DMS 273 (cell line): ENCODE data around the gene C1orf198.
A peak's percentile ranks its signal among the peaks of the same experiment; 100 is the strongest.

Experiments used
- DNase-seq: peaks from one replicate; lab custom pipeline; 2025; ENCODE audit not compliant: unreplicated experiment; lab: John Stamatoyannopoulos, UW

C1orf198 gene

GRCh38 chr1:230867903-230868735, at the start of gene C1orf198:
Gene C1orf198 (minus strand): TSS chr1:230868521. CDS start chr1:230868512, 9 bp downstream.
- peak; percentile 75 for DNase-seq

GRCh38 chr1:230917284-230918135, 49.2 kb upstream of the C1orf198 start:
- peak; percentile 79 for DNase-seq

GRCh38 chr1:230916587-230917283, 48.4 kb upstream of the C1orf198 start:
- no peak for DNase-seq

- DNase-seq: no peak
Measured at GRCh38 chr1:230915078-230915477, 46.8 kb upstream of the C1orf198 start.

- DNase-seq: no peak
Measured at GRCh38 chr1:230913496-230913895, 45.2 kb upstream of the C1orf198 start.

GRCh38 chr1:230910755-230911117, 42.4 kb upstream of the C1orf198 start:
- DNase-seq: no peak

GRCh38 chr1:230909974-230910754, 41.8 kb upstream of the C1orf198 start:
- no peak for DNase-seq

GRCh38 chr1:230907472-230908205, 39.3 kb upstream of the C1orf198 start:
- DNase-seq: no peak

GRCh38 chr1:230906226-230906625, 37.9 kb upstream of the C1orf198 start:
- no peak for DNase-seq

- no peak for DNase-seq
Measured at GRCh38 chr1:230905733-230906132, 37.4 kb upstream of the C1orf198 start.

- no peak for DNase-seq
Measured at GRCh38 chr1:230902349-230902923, 34.1 kb upstream of the C1orf198 start.

GRCh38 chr1:230901671-230902070, 33.4 kb upstream of the C1orf198 start:
- DNase-seq: peak; percentile 12

- DNase-seq: no peak
Measured at GRCh38 chr1:230900984-230901383, 32.7 kb upstream of the C1orf198 start.

- DNase-seq: no peak
Measured at GRCh38 chr1:230899841-230900251, 31.5 kb upstream of the C1orf198 start.

GRCh38 chr1:230898748-230899147, 30.4 kb upstream of the C1orf198 start:
- no peak for DNase-seq

- DNase-seq: no peak
Measured at GRCh38 chr1:230898144-230898543, 29.8 kb upstream of the C1orf198 start.

GRCh38 chr1:230896779-230897178, 28.5 kb upstream of the C1orf198 start:
- peak; percentile 26 for DNase-seq

GRCh38 chr1:230895452-230895851, 27.1 kb upstream of the C1orf198 start:
- DNase-seq: no peak

- no peak for DNase-seq
Measured at GRCh38 chr1:230894664-230895063, 26.3 kb upstream of the C1orf198 start.

- no peak for DNase-seq
Measured at GRCh38 chr1:230894032-230894431, 25.7 kb upstream of the C1orf198 start.
